Endothelial cell (in vitro differentiated cells): ENCODE data around the gene SLC39A13. TPM values are rescaled to one million over a fixed set of nuclear protein-coding genes. Genes with fewer than 3 reads are reported as not detected.

Experiments
- DNase-seq: peaks from one replicate; pipeline ENCODE4 v3.0.0; 2021; ENCODE audit warnings: low spot score
- H3K27ac Mint-ChIP-seq: one replicate; pipeline ENCODE4 v1.8.0; 2021; ENCODE audit warnings: mixed read lengths, inconsistent platforms; ENCODE audit not compliant: unreplicated experiment
- H3K27me3 Mint-ChIP-seq: one replicate; pipeline ENCODE4 v1.8.0; 2021; ENCODE audit warnings: mild to moderate bottlenecking, moderate library complexity, mixed read lengths, inconsistent platforms; ENCODE audit not compliant: unreplicated experiment
- H3K36me3 Mint-ChIP-seq: one replicate; pipeline ENCODE4 v1.8.0; 2021; ENCODE audit warnings: mild to moderate bottlenecking, low read depth, mixed read lengths, inconsistent platforms; ENCODE audit not compliant: unreplicated experiment
- H3K4me1 Mint-ChIP-seq: one replicate; pipeline ENCODE4 v1.8.0; 2021; ENCODE audit warnings: mild to moderate bottlenecking, mixed read lengths, inconsistent platforms; ENCODE audit not compliant: unreplicated experiment
- H3K4me3 Mint-ChIP-seq: one replicate; pipeline ENCODE4 v1.8.0; 2021; ENCODE audit warnings: mild to moderate bottlenecking, mixed read lengths, inconsistent platforms; ENCODE audit not compliant: unreplicated experiment
- H3K9me3 Mint-ChIP-seq: one replicate; pipeline ENCODE4 v1.8.0; 2021; ENCODE audit warnings: mixed read lengths, inconsistent platforms; ENCODE audit not compliant: unreplicated experiment
- total RNA-seq: library from RNA; stranded (reverse); fragmentation: NEBNext Ultra II Directional; extraction: Animal tissue kit (Norgen Biotek cat#: 25700); gene quantifications from one replicate; pipeline ENCODE4 v1.2.1, GENCODE V29; 2021; ENCODE audit not compliant: unreplicated experiment
- TF ChIP-seq, protein P1 (sequence below): fragments of 200-600 bp; sonication (generic); IDR thresholded peaks from one replicate; pipeline ENCODE4 v1.5.0; 2021; ENCODE audit warnings: antibody characterized with exemption; ENCODE audit not compliant: unreplicated experiment

The SLC39A13 gene
- total RNA-seq, 1 donor from 2014 or later, result 40.9 TPM

DNA sequence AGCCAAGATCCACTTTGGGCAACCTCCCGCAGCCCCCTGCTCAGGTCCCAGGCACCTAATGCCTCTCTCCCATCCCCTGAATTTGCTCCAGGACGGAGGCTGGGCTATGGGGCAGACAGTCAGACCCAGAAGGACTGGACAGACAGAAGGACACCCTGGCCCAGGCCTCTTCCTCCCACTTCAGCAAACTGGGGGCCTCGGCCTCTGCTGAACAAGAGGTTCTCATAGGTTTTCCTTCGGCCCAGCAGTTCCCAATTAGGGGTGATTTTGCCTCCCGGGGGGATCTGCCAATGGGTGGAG lies 33.7 kb upstream of the SLC39A13 start:
- Mint-ChIP-seq H3K27me3 (peaks cover 4% of the 10 kb centered on the region), H3K4me1 (no peaks in the 10 kb centered on the region), H3K4me3 (no peak overlapping the region), H3K27ac (no peak overlapping the region), H3K36me3 (no peaks in the 10 kb centered on the region), H3K9me3 (no peaks in the 10 kb centered on the region)
- TF ChIP-seq, protein P1, sequence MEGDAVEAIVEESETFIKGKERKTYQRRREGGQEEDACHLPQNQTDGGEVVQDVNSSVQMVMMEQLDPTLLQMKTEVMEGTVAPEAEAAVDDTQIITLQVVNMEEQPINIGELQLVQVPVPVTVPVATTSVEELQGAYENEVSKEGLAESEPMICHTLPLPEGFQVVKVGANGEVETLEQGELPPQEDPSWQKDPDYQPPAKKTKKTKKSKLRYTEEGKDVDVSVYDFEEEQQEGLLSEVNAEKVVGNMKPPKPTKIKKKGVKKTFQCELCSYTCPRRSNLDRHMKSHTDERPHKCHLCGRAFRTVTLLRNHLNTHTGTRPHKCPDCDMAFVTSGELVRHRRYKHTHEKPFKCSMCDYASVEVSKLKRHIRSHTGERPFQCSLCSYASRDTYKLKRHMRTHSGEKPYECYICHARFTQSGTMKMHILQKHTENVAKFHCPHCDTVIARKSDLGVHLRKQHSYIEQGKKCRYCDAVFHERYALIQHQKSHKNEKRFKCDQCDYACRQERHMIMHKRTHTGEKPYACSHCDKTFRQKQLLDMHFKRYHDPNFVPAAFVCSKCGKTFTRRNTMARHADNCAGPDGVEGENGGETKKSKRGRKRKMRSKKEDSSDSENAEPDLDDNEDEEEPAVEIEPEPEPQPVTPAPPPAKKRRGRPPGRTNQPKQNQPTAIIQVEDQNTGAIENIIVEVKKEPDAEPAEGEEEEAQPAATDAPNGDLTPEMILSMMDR, result no peak
- no peak for DNase-seq

DNA sequence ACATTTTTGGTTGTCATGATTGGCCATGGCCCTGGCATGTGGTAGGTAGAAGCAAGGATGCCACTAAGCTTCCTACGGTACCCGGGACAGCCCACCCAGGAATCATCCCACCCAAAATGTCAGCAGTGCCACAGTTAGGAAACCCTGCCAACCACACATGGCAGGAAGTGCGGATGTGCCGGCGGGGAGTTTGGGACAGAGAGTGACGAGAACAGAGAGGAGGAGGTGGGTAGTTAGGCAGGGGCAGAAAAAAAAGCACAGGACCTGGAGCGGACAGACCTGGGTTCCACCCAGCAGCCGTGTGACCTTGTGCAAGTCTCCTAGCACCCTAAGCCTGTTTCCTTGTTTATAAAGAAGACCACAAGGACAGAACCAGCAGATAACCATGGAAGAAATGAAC lies 33.4 kb upstream of the SLC39A13 start:
- H3K27me3 Mint-ChIP-seq, result peaks cover 4% of the 10 kb centered on the region
- H3K36me3 Mint-ChIP-seq, result no peaks in the 10 kb centered on the region
- no peak overlapping the region for H3K4me3 Mint-ChIP-seq
- H3K9me3 Mint-ChIP-seq, result no peaks in the 10 kb centered on the region
- TF ChIP-seq, protein P1, result no peak
- H3K27ac Mint-ChIP-seq, result no peak overlapping the region
- DNase-seq, result no peak
- H3K4me1 Mint-ChIP-seq, result no peaks in the 10 kb centered on the region

DNA sequence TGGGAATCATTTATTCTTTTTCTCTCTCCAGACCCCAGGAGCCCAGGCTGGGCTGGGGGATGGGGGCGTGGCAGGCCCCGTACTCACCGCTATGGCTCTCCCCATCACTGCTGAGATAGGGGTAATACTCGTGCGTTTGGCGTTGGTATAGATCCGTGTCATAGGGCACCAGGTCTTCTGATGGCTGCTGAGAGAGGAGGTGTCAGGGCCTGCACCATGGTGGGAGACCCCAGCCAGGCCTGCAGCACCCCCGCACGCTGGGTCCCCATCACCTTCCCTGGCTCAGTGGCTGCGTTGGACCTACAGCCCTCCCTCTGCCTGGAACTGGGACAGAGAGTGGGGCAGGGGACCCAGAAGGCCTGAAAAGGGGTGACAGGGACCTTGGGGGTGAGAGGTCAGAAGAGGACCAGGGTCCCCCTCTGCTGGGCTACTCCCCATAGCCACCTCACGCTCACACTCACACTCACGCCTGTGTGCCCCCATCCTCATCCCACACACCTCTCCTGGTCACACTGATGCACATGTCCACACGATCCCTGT lies 32.8 kb upstream of the SLC39A13 start:
- no peaks in the 10 kb centered on the region for H3K9me3 Mint-ChIP-seq
- peaks cover 4% of the 10 kb centered on the region for H3K27me3 Mint-ChIP-seq
- no peak overlapping the region for H3K27ac Mint-ChIP-seq
- no peak for DNase-seq
- H3K36me3 Mint-ChIP-seq, result no peaks in the 10 kb centered on the region
- no peak overlapping the region for H3K4me3 Mint-ChIP-seq
- TF ChIP-seq, protein P1, result no peak
- H3K4me1 Mint-ChIP-seq, result no peaks in the 10 kb centered on the region

DNA sequence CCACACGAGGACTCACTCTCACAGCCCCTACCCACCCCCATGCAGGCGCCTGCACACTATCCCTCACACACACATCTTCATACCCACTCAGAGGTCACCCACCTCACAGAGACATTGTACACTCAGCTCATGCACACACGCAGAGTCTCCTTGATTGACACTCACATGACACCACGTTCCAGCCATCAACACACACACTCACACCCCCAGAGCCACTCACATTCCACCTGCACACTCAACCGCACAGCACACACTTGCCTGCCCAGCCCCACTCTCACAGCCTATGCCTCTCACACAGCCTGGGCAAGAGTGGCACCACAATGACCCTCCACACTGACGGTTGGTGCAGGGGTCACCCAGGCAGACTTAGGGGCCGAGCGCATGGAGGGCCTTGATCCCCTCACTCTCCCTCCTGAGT lies 32.3 kb upstream of the SLC39A13 start:
- TF ChIP-seq, protein P1, result no peak
- Mint-ChIP-seq H3K9me3 (no peaks in the 10 kb centered on the region), H3K4me3 (no peak overlapping the region), H3K36me3 (no peaks in the 10 kb centered on the region), H3K27ac (no peak overlapping the region), H3K27me3 (peaks cover 4% of the 10 kb centered on the region), H3K4me1 (no peaks in the 10 kb centered on the region)
- no peak for DNase-seq

DNA sequence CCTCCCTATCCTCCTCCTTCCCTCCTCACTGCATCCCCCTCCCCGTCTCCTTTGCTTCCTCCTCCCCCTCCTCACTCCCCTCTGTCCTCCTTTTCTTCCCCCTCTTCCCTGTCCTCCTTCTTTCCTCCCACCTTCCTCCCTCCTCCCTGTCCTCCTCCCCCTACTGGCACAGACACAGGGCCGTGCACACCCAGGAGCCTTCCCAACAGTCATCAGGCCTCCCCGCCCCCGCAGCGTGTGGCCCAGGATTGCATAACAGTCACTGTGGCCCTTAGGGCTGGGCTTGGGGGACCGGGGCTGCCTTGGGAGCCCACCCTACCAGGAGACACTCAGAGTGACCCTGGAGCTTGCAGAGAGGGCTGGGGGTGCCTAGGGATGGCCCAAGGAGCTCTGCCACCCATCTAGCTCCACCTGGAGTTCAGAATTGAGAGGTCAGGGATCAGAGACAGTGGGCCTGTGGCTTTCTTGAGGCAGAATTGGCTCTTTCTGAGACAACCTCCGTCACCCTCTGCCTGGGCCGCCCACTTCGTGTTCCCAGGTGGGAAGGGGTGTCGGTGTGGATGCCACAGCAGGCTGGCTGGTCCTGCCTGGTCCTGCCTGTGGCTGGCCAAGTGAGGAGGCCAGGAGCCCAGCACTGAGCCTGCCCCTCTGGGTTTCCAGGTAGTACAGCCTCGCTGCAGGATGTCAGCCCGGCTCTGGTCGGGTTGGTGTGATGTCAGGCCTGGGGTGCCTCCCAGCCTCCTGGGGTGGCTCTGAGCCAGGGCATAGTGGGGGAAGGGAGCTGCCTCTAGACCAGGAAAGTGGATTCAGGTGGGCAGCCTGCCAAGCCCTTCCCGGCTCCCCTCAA lies 31.6 kb upstream of the SLC39A13 start:
- H3K27me3 Mint-ChIP-seq, result peaks cover 6% of the 10 kb centered on the region
- H3K36me3 Mint-ChIP-seq, result no peaks in the 10 kb centered on the region
- no peak for DNase-seq
- H3K4me3 Mint-ChIP-seq, result no peak overlapping the region
- TF ChIP-seq, protein P1, result no peak
- no peak overlapping the region for H3K27ac Mint-ChIP-seq
- H3K4me1 Mint-ChIP-seq, result no peaks in the 10 kb centered on the region
- H3K9me3 Mint-ChIP-seq, result no peaks in the 10 kb centered on the region
